HEK293T (cell line): ENCODE data around the gene EXOC6.
"Not testable (repeated sequence)": the region's sequence is repeated elsewhere in the genome, so short reads cannot be mapped to it uniquely, and the experiment has no call there.

Source experiments
- CTCF ChIA-PET: fragments of 350-600 bp; formaldehyde crosslinking; extraction: SDS; loops from one replicate; lab custom pipeline; 2021; ENCODE audit warnings: antibody characterized with exemption, inconsistent platforms; lab: Yijun Ruan, JAX
- POLR2A ChIA-PET: fragments of 350-600 bp; formaldehyde crosslinking; extraction: SDS; loops from one replicate; lab custom pipeline; 2020; ENCODE audit warnings: antibody characterized with exemption, inconsistent platforms; lab: Yijun Ruan, JAX
- DNase-seq: peaks from one replicate; pipeline ENCODE4 v3.0.0; 2012; ENCODE audit warnings: mixed read lengths; ENCODE audit errors: extremely low spot score
- ARNT ChIP-seq: fragments of 450-650 bp; IDR thresholded peaks from 2 replicates; pipeline ENCODE4 v1.6.1; 2017; ENCODE audit warnings: mild to moderate bottlenecking
- BHLHE40 ChIP-seq: fragments of 450-650 bp; IDR thresholded peaks from 2 replicates; pipeline ENCODE4 v1.6.1; 2016; ENCODE audit warnings: mild to moderate bottlenecking, moderate library complexity, borderline replicate concordance
- CTBP1 ChIP-seq: fragments of 450-650 bp; IDR thresholded peaks from 2 replicates; pipeline ENCODE4 v1.6.1; 2016; ENCODE audit warnings: borderline replicate concordance
- ELF4 ChIP-seq: fragments of 450-650 bp; IDR thresholded peaks from 2 replicates; pipeline ENCODE4 v1.6.1; 2017; ENCODE audit warnings: antibody characterized with exemption
- FOXA1 ChIP-seq: fragments of 450-650 bp; IDR thresholded peaks from 2 replicates; pipeline ENCODE4 v1.6.1; 2016; ENCODE audit warnings: mild to moderate bottlenecking
- FOXK2 ChIP-seq: fragments of 450-650 bp; IDR thresholded peaks from 2 replicates; pipeline ENCODE4 v1.6.1; 2016; ENCODE audit warnings: mild to moderate bottlenecking
- FOXM1 ChIP-seq: fragments of 450-650 bp; IDR thresholded peaks from 2 replicates; pipeline ENCODE4 v1.6.1; 2017; ENCODE audit warnings: mild to moderate bottlenecking, borderline replicate concordance
- HDGF ChIP-seq: fragments of 450-650 bp; IDR thresholded peaks from 2 replicates; pipeline ENCODE4 v1.6.1; 2017; ENCODE audit warnings: antibody characterized with exemption, borderline replicate concordance
- L3MBTL2 ChIP-seq: fragments of 450-650 bp; conservative IDR thresholded peaks from 2 replicates; pipeline ENCODE4 v1.6.1; 2016; ENCODE audit warnings: mild to moderate bottlenecking
- LEF1 ChIP-seq: fragments of 450-650 bp; IDR thresholded peaks from 2 replicates; pipeline ENCODE4 v1.6.1; 2017; ENCODE audit warnings: mild to moderate bottlenecking, borderline replicate concordance
- NFRKB ChIP-seq: fragments of 450-650 bp; IDR thresholded peaks from 2 replicates; pipeline ENCODE4 v1.6.1; 2016; ENCODE audit warnings: mild to moderate bottlenecking, moderate library complexity
- SP1 ChIP-seq: fragments of 450-650 bp; IDR thresholded peaks from 2 replicates; pipeline ENCODE4 v1.6.1; 2017
- SUZ12 ChIP-seq: fragments of 450-650 bp; IDR thresholded peaks from 2 replicates; pipeline ENCODE4 v1.6.1; 2016; ENCODE audit warnings: mild to moderate bottlenecking
- TARDBP ChIP-seq: fragments of 450-650 bp; IDR thresholded peaks from 2 replicates; pipeline ENCODE4 v1.6.1; 2016
- ZNF384 ChIP-seq: fragments of 450-650 bp; IDR thresholded peaks from 2 replicates; pipeline ENCODE4 v1.6.1; 2016
- TF ChIP-seq, protein P1 (sequence below): fragments of 450-650 bp; IDR thresholded peaks from 2 replicates; pipeline ENCODE4 v1.6.1; 2016

The EXOC6 gene

GRCh38 chr10:92923416-92923815 is 75.1 kb downstream of the EXOC6 start:
- TF ChIP-seq ELF4 (no peak), L3MBTL2 (no peak), ZNF384 (no peak), NFRKB (no peak)
- POLR2A ChIA-PET, result no interaction called here
- CTCF ChIA-PET, result interaction anchor here (0.6 to 1.4 kb wide), 2 partner anchors 26 to 38 kb away, joined by 3 read pairs; no protein-coding TSS in a partner anchor
- DNase-seq, result no peak

DNA sequence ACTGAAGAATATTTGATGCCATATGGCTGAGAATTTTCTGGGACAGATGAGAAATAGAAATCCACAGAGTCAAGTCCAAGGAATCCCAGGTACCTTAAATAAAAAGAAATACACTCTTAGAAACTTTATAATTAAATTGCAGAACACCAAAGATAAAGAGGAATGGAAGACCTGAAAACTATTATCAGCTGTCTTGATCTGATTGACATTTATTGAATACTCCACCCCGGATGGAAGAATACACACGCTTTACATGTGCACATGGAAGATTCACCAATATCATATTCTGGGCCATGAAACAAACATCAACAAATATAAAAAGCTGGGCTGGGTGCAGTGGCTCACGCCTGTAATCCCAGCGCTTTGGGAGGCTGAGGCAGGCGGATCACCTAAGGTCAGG is 81.6 kb downstream of the EXOC6 start:
- ChIA-PET CTCF (no interaction called here), POLR2A (no interaction called here)
- TF ChIP-seq TARDBP (no peak), BHLHE40 (no peak), FOXA1 (no peak), ELF4 (no peak), CTBP1 (no peak), ZNF384 (no peak), SUZ12 (no peak), FOXM1 (no peak), LEF1 (no peak), HDGF (no peak), ARNT (no peak), L3MBTL2 (no peak), NFRKB (no peak), FOXK2 (no peak), SP1 (no peak)
- TF ChIP-seq, protein P1, sequence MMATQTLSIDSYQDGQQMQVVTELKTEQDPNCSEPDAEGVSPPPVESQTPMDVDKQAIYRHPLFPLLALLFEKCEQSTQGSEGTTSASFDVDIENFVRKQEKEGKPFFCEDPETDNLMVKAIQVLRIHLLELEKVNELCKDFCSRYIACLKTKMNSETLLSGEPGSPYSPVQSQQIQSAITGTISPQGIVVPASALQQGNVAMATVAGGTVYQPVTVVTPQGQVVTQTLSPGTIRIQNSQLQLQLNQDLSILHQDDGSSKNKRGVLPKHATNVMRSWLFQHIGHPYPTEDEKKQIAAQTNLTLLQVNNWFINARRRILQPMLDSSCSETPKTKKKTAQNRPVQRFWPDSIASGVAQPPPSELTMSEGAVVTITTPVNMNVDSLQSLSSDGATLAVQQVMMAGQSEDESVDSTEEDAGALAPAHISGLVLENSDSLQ, result no peak
- DNase-seq, result no peak

- POLR2A ChIA-PET, result no interaction called here
- TF ChIP-seq L3MBTL2, result no peak
- TF ChIP-seq BHLHE40, result no peak
- no peak for TF ChIP-seq FOXA1
- no peak for TF ChIP-seq ZNF384
- TF ChIP-seq SUZ12, result no peak
- no peak for TF ChIP-seq SP1
- TF ChIP-seq TARDBP, result no peak
- no peak for TF ChIP-seq LEF1
- no peak for TF ChIP-seq NFRKB
- no peak for TF ChIP-seq FOXM1
- TF ChIP-seq FOXK2, result no peak
- TF ChIP-seq, protein P1, result no peak
- TF ChIP-seq HDGF, result no peak
- TF ChIP-seq ARNT, result no peak
- TF ChIP-seq ELF4, result no peak
- no peak for TF ChIP-seq CTBP1
- CTCF ChIA-PET, result no interaction called here
- DNase-seq, result no peak
Measured at GRCh38 chr10:92931597-92931996, 83.3 kb downstream of the EXOC6 start.

GRCh38 chr10:92937876-92938275 is 89.6 kb downstream of the EXOC6 start:
- ChIA-PET CTCF (no interaction called here), POLR2A (no interaction called here)
- TF ChIP-seq FOXK2, result no peak
- TF ChIP-seq, protein P1, result no peak
- TF ChIP-seq SUZ12, result no peak
- TF ChIP-seq ARNT, result no peak
- TF ChIP-seq FOXA1, result no peak
- no peak for TF ChIP-seq ZNF384
- TF ChIP-seq TARDBP, result no peak
- no peak for TF ChIP-seq CTBP1
- TF ChIP-seq ELF4, result no peak
- no peak for TF ChIP-seq LEF1
- no peak for TF ChIP-seq BHLHE40
- TF ChIP-seq FOXM1, result no peak
- no peak for TF ChIP-seq SP1
- TF ChIP-seq NFRKB, result no peak
- no peak for TF ChIP-seq L3MBTL2
- no peak for DNase-seq

DNA sequence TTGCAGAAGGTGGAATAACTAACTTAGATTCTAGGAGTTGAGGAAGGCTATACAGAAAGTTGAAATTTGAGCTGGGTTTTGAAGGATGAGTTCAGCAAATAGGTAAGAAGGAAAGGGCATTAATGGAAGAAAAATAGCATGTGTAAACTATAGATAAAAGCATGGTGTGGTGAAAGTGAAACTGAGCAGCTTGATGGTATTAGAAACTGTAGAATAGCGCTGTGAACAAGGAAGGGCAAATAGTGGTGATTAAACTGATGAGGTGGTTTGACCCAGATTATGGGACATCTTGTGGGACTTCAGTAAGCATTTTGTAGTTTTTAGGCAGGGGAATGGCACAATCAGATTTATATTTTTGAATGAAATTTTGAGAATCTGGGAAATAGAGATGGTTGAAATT is 90.5 kb downstream of the EXOC6 start:
- no peak for TF ChIP-seq FOXA1
- no peak for TF ChIP-seq BHLHE40
- TF ChIP-seq FOXK2, result no peak
- no peak for TF ChIP-seq LEF1
- no peak for TF ChIP-seq ARNT
- TF ChIP-seq SP1, result no peak
- TF ChIP-seq TARDBP, result no peak
- no peak for TF ChIP-seq SUZ12
- TF ChIP-seq L3MBTL2, result no peak
- TF ChIP-seq, protein P1, result no peak
- ChIA-PET POLR2A (no interaction called here), CTCF (no interaction called here)
- no peak for DNase-seq

DNA sequence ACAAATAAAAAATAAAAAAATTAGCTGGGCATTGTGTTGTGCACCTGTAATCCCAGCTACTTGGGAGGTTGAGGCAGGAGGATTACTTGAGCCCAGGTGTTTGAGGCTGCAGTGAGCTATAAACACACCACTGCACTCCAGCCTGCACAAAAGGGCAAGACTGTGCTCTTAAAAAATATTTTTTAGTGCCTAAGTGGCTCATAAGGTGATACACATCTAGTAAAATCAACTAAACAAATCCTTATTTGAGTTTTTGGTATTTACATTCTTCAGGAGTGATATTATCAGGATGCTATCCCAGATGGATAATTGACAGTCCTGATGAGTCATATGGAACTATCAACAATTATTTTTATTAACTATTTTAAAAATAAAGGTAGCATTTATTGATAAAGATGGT is 93.9 kb downstream of the EXOC6 start:
- TF ChIP-seq SUZ12, result no peak
- TF ChIP-seq TARDBP, result no peak
- no peak for TF ChIP-seq FOXK2
- no peak for TF ChIP-seq L3MBTL2
- TF ChIP-seq ELF4, result no peak
- no peak for DNase-seq
- CTCF ChIA-PET, result no interaction called here
- POLR2A ChIA-PET, result no interaction called here

DNA sequence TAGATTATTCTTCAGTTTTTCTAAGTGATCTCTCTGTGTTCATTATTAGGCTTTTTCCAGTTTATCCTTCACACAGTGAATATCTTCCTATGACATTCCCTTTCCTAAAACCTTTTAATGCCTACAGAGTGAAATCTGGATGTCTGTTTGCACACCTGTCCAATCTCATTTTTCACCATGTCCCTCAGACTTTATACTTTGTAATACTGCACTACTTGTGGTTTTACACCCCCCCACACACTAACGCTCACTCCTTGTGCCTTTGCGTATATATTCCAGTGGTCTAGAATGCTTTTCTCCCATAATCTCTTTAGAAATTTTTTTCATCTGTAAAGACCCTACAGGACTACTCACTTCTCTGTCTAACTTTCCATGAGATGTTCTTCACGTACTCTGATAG is 98.2 kb downstream of the EXOC6 start:
- no peak for DNase-seq
- CTCF ChIA-PET, result no interaction called here
- TF ChIP-seq L3MBTL2 (no peak), LEF1 (no peak), HDGF (no peak), SUZ12 (no peak), TARDBP (no peak), ELF4 (no peak), FOXA1 (no peak), FOXM1 (no peak), FOXK2 (no peak)
- TF ChIP-seq, protein P1, result no peak
- POLR2A ChIA-PET, result no interaction called here

GRCh38 chr10:92952573-92952972 is 104.3 kb downstream of the EXOC6 start:
- POLR2A ChIA-PET, CTCF ChIA-PET, DNase-seq: not testable (repeated sequence)
